HFF-Myc (cell line): ENCODE data around the gene TMEM123.

ENCODE experiments used
- DNase-seq: peaks from one replicate; pipeline ENCODE4 v3.0.0-alpha.2; 2011; ENCODE audit warnings: low read depth; ENCODE audit errors: extremely low read depth
- H3K4me3 ChIP-seq: replicated peaks from 2 replicates; pipeline ENCODE4 v1.5.1; 2011; ENCODE audit warnings: low read depth, mild to moderate bottlenecking, control low read depth, low read length
- TF ChIP-seq, protein P1 (sequence below): IDR thresholded peaks from 2 replicates; pipeline ENCODE4 v1.5.1; 2012; ENCODE audit warnings: mild to moderate bottlenecking, low read depth, low read length, control low read depth; ENCODE audit errors: missing control alignments

The TMEM123 gene

DNA sequence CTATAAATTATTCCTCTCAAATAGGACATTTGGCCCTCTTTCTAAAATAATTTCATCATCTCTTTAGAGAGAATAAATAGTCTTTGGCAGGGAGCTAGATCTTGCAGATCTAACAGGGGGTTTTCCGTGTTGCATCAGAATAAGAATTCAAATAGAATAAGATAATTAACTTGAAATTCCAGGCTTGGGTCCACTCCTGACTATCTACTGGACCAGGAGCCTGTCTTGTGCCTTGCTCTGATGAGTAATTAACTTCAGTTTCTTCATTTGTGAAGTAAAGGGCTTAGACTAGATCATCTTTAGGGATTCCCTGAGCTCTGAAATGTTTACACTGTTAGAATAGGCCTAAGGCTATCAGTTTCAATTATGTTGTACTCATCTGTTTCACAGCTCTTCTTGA lies 23.5 kb upstream of the TMEM123 start:
- TF ChIP-seq, protein P1, sequence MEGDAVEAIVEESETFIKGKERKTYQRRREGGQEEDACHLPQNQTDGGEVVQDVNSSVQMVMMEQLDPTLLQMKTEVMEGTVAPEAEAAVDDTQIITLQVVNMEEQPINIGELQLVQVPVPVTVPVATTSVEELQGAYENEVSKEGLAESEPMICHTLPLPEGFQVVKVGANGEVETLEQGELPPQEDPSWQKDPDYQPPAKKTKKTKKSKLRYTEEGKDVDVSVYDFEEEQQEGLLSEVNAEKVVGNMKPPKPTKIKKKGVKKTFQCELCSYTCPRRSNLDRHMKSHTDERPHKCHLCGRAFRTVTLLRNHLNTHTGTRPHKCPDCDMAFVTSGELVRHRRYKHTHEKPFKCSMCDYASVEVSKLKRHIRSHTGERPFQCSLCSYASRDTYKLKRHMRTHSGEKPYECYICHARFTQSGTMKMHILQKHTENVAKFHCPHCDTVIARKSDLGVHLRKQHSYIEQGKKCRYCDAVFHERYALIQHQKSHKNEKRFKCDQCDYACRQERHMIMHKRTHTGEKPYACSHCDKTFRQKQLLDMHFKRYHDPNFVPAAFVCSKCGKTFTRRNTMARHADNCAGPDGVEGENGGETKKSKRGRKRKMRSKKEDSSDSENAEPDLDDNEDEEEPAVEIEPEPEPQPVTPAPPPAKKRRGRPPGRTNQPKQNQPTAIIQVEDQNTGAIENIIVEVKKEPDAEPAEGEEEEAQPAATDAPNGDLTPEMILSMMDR, result no peak
- H3K4me3 ChIP-seq, result no peak overlapping the region
- DNase-seq, result no peak

DNA sequence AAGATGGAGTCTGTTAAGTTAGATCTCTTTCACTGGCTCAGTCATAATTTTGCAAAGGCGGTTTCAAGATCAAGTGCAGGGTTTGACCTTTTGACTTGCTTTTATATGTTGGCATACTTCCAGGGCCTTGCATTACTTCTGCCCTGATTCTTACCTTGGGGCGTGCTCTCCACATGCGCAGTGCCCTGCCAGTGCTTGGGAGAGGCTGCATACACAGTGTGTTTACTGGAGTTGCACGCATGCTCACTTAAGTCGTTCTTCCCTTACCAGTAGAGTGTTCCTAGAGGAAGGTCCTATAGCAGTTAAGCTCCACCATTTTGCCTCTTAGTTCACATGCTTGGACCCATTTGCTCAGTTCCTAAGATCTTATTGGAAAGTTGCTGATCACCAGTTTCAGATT lies 21.0 kb upstream of the TMEM123 start:
- TF ChIP-seq, protein P1, result no peak
- H3K4me3 ChIP-seq, result no peak overlapping the region
- DNase-seq, result no peak

DNA sequence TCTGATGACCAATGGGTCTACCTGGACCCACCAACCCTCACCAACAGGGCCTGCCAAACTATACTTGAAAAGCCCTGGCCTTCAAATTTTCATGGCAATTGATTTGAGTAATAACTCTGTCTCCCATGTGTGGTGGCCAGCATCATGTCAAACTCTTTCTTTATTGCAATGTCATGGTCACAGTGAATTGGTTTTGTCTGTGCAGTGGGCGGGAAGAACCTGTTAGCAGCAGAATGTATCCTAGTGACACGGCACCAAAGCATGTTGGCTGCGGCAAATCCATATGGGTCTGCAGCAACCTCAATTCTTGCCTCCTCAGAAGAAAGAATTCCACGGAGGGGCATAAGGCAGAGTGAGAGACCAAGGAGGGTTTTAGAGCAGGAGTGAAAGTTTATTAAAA lies 19.6 kb upstream of the TMEM123 start:
- no peak overlapping the region for H3K4me3 ChIP-seq
- no peak for DNase-seq
- TF ChIP-seq, protein P1, result no peak

DNA sequence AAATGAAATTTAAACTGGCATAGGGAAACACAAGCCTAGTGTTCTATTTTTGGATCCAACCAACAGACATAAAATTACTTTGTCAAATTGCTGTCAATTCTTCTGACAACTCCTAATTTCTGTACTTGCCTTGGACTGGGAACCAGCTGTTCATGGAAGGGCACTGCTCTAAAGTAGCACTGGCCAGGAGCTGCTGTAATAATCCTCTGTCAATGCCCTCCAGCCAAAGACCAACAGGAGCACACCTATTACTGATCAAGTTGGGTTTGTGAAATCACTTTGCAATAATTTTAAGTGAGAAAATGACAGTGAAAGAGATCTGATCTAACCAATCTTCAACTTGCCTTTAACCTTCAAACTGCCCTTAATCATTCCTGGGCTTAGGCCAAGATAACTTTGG lies 18.9 kb upstream of the TMEM123 start:
- TF ChIP-seq, protein P1, result no peak
- H3K4me3 ChIP-seq, result no peak overlapping the region
- DNase-seq, result no peak

DNA sequence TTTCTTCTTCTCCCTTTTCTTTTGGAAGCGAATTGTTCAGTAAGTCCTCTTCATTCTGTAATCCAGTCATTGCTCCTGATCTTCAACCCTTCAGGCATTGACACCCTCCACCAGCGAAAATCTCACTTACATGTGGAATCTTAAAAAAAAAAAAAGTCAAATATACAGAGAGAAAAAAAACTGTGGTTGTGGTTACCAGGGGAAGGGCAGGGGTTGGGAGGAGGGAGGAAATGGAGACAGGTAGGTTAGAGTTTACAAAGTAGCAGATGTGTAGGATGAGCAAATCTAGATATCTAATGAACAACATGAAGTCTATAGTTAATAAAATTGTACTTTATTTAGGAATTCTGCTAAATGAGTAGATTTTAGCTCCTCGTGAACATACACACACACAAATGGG lies 17.7 kb upstream of the TMEM123 start:
- TF ChIP-seq, protein P1, result no peak
- no peak overlapping the region for H3K4me3 ChIP-seq
- no peak for DNase-seq

DNA sequence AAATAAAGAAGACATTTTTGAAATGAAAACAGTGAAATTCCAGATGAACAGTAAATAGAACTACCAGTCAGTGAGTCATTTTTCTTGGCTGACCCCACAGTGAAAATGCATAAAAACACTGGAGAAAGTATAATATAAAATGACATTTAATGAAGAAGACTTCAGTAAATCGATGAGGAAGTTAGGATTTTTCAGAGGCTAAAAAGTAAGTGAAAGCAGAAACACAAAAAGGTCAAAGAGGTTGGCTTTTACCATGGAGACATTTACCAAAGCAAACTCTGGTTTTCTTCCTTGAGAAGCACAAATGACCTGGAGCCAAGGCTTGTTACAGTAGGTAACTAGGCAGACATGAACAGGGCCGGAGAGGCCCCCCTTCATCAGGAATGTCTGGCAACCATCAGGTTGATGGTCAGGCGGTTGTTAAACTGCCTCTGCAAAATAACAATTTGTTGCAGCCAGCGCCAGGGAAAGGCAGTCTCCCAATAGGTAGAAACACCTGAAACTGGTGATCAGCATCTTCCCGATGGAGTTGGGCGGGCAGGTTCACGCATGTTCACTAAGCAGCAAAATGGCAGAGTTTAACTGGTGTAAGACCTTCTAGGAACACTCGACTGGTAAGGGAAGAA lies 16.7 kb upstream of the TMEM123 start:
- DNase-seq, result peak; percentile 59
- TF ChIP-seq, protein P1, result no peak
- no peak overlapping the region for H3K4me3 ChIP-seq

DNA sequence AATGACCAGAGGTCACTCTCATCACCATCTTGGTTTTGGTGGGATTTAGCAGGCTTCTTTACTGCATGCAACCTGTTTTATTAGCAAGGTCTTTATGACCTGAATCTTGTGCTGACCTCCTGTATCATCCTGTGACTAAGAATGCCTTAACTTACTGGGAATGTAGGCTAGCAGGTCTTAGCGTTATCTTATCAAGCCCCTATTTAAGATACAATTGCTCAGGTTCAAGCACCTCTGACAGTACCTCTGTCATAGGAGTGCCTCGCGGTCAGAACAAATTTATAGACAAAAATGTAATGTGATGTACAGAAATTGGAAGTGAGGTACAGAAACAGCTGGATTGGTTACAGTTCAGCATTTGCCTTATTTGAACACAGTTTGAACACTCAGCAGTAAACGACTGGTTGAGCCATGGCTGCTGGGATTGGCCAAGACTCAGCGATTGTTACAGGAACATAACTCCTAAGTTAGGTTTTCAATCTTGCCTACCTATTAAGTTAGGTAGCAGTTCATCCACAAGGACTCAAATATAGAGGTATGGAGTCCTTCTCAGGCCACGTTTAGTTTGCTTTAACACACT lies 16.1 kb upstream of the TMEM123 start:
- no peak for DNase-seq
- no peak overlapping the region for H3K4me3 ChIP-seq
- TF ChIP-seq, protein P1, result no peak
